Fibroblast of the aortic adventitia (primary cell): Measurements from ENCODE around the gene NCAM2. TPM values are rescaled to one million over a fixed set of nuclear protein-coding genes. Genes with fewer than 3 reads are reported as not detected.

ENCODE experiments used
- DNase-seq: peaks from one replicate; pipeline ENCODE4 v3.0.0-alpha.2; 2010; ENCODE audit warnings: low read depth
- H3K4me3 ChIP-seq: 2 replicates; pipeline ENCODE4 v1.5.1; 2011; ENCODE audit warnings: low read depth, mild to moderate bottlenecking, control low read depth, low read length, moderate library complexity
- total RNA-seq: library from RNA; depleted of rRNA; stranded (reverse); fragments of >200 nt; gene quantifications from 2 replicates; pipeline ENCODE4 v1.2.3, GENCODE V29; 2012; ENCODE audit warnings: low replicate concordance
- TF ChIP-seq, protein P1 (sequence below): IDR thresholded peaks from 2 replicates; pipeline ENCODE4 v1.5.1; 2011; ENCODE audit warnings: mild to moderate bottlenecking, low read length, control low read depth, inconsistent platforms; ENCODE audit not compliant: insufficient read depth

The NCAM2 gene
- total RNA-seq, 1 donor = 19.4 TPM

DNA sequence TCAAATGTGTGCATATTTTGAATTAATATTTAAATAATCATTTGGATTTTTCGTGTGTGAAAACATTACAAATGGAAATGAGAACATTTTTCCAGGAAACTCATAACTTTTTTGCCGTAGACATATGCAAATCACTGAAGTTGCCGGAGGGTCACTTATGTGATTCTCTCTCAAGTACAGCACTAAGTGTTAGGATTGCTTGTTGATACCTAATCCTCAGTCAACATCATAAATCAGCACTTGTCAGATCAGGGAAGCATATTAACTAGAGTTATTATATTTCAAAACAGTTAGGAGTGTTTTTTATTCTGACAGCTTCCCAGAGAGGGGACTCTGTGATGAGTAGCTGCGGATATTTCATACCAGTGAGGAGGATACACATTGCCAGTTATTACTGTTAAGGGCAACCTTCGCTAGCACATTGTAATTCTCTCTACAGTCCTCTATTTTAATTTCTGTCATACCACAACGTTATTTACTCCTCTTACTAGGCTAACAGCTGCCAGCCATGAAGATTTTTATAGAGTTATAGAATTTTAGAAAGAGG is 41.5 kb downstream of the NCAM2 start:
- DNase-seq = no peak
- TF ChIP-seq, protein P1, sequence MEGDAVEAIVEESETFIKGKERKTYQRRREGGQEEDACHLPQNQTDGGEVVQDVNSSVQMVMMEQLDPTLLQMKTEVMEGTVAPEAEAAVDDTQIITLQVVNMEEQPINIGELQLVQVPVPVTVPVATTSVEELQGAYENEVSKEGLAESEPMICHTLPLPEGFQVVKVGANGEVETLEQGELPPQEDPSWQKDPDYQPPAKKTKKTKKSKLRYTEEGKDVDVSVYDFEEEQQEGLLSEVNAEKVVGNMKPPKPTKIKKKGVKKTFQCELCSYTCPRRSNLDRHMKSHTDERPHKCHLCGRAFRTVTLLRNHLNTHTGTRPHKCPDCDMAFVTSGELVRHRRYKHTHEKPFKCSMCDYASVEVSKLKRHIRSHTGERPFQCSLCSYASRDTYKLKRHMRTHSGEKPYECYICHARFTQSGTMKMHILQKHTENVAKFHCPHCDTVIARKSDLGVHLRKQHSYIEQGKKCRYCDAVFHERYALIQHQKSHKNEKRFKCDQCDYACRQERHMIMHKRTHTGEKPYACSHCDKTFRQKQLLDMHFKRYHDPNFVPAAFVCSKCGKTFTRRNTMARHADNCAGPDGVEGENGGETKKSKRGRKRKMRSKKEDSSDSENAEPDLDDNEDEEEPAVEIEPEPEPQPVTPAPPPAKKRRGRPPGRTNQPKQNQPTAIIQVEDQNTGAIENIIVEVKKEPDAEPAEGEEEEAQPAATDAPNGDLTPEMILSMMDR = no peak
- H3K4me3 ChIP-seq = no peak overlapping the region

DNA sequence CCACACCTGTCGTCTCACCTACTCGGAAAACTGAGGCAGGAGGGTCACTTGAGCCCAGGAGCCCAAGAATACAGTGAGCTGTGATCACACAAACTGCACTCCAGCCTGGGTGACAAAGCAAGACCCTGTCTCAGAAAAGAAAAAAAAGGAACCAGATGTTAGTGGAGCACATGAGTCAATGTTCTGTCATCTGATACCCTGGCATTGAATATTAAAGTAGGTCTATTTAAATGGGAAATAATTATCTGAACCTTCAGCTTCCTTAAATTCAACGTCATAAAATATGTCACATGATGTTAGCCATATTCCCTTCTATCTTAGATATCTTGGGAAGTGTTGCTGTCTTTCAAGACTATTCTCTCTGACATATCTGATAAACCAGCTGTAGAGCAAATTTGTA is 47.3 kb downstream of the NCAM2 start:
- H3K4me3 ChIP-seq = no peak overlapping the region
- DNase-seq = peak; percentile 39
- TF ChIP-seq, protein P1 = no peak

DNA sequence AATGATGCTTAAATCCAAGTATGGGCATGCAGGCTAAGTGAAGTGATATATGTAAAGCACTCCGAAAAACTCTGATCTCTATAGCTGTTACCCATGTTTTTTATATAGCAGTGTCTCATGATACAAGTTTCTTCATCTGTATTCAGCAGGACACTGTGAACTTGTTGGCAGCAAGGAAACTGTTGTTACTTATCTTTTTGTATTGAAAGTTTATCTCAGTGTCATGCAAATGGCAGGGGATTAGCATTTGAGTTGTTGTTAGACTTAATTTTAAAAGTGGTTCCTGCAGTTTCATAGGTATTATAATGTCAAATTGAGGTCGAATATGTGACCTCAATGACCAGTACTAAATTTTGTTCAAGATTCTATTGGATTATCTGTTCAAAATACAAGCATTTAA is 47.9 kb downstream of the NCAM2 start:
- no peak for DNase-seq
- H3K4me3 ChIP-seq = no peak overlapping the region
- TF ChIP-seq, protein P1 = no peak

DNA sequence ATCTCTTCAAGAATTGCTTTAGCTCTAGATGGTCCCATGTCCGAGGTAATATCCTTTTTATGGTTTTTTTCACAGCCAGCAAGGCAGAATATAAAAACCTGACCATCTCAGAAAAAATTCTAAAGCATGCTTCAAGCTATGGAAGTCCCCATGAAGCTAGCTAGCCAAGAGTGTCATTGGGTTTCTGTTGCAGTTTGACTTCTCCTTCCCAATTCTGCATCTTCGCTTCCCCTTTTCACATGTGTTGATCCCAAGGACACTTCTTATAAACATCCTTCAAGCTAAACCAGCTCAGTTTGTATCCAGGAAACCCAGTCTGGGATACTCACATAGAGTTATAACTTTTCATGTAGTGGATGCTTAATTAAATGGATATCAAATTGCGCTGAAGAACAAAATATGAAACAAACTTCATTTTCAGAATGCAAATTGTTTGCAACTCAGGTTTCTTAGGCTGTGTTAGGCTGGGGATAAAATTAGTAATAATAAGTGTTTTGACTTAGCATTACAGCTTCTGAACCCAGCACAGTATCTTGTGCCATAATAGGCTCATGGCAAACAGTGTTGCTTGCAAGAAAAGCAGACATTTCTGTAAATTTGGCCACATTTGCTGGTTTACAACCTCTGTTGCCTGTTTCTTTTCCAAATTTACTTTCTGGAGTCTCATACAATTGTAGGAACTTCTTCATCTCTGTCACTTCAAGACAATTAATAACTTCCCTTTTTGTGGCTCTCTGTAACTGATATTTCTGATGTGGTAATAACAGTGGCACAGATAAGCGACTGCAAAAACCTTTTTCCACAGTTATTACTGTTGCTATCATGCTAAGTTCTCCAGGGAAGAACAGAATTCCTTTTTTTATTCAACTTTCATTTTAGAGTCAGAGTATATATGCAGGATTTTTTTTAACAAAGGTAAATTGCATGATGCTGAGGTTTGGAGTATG is 53.2 kb downstream of the NCAM2 start:
- DNase-seq = no peak
- TF ChIP-seq, protein P1 = no peak
- H3K4me3 ChIP-seq = no peak overlapping the region

DNA sequence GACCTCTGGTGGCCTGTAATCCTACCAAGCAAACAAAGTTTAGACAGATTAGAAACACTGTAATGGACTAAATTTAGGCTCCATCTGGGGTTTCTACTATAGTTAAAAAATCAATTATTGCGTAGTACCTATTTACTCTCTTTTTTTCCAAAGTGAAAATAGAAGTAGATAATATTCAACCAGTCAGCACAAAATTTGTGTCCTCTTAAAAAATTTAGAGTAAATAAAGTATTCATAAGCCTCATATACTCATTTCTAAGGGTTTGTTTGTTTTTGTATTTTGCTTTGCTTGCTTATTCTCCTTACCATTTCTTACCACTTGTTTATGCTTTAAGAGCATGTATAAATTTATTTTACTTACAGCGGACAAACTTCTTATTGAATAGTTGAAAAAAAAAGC is 54.5 kb downstream of the NCAM2 start:
- no peak overlapping the region for H3K4me3 ChIP-seq
- TF ChIP-seq, protein P1 = no peak
- no peak for DNase-seq

DNA sequence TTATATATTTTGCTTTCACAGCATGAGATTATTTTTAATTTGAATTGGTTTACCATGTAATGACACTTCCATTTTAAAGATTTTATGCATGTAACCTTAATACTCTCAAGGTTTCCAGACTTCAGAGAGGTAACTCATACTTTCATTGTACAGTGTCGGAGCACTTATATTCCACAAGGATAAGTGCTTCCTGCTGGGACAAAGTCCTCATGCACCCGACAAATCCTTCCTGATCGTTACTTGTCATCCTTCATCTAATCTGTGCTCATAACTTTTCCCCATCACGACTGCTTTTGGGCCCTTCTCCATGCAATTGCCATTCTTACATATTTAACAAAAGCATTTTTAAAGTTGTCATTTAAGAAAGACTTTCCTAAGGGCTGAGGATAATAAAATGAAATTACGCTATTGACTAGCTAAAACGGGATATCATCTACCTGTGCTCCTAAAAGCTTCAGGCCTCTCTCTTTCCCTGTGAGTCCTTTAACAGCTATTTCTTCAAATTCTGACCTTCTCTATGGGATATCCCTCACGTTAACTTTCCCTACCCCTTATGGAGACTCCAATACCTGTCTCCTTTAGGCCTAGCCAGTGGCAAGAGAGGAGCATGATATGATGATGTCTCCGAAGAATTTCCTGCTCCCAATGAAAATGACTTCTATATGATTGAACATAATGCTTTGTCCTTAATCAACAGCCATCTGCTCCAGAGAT is 59.3 kb downstream of the NCAM2 start:
- DNase-seq = no peak
- TF ChIP-seq, protein P1 = no peak
- no peak overlapping the region for H3K4me3 ChIP-seq
